ENCODE results near the gene SLC38A10.

SLC38A10 gene

GRCh38 chr17:81279278-81280275 lies 15.5 kb downstream of the SLC38A10 start:
- Histone ChIP-seq H2AFZ (ENCODE audit: insufficient read depth, low read length, poor library complexity) (no peak overlapping the region), H3K23ac (ENCODE audit: low read length) (no peak overlapping the region), H3K4me3 (ENCODE audit: low read depth, low read length) (no peak overlapping the region), H3K36me3 (ENCODE audit: control insufficient read depth in 1 of 2, insufficient read depth in 2 of 2, low read length in 2 of 2) (peaks cover 72 to 74% of the 10 kb centered on the region in 2 experiments), H3K9ac (ENCODE audit: low read length) (no peak overlapping the region), H2BK120ac (ENCODE audit: insufficient read depth, low read length, poor library complexity) (no peak overlapping the region), H3K14ac (ENCODE audit: low read length) (no peak overlapping the region), H4K12ac (ENCODE audit: low read depth, low read length) (no peak overlapping the region), H2BK5ac (ENCODE audit: low read depth, low read length, poor library complexity) (no peak overlapping the region), H4K91ac (ENCODE audit: low read depth, low read length) (no peak overlapping the region), H3K27ac (ENCODE audit: low read depth, low read length) (no peak overlapping the region), H3K9me3 (ENCODE audit: insufficient read depth, low read depth, low read length) (no peaks in the 10 kb centered on the region), H3K79me2 (ENCODE audit: control insufficient read depth, insufficient read depth, low read length, poor library complexity) (no peaks in the 10 kb centered on the region), H3K4me2 (ENCODE audit: low read length) (no peak overlapping the region), H3K4ac (ENCODE audit: low read depth, low read length) (no peak overlapping the region), H3K27me3 (ENCODE audit: insufficient read depth, low read length) (no peaks in the 10 kb centered on the region), H4K8ac (ENCODE audit: low read depth, low read length) (no peak overlapping the region), H3K4me1 (ENCODE audit: control insufficient read depth in 1 of 2, insufficient read depth in 2 of 2, low read length in 2 of 2) (no peaks in the 10 kb centered on the region), H3K18ac (ENCODE audit: low read length) (no peak overlapping the region), H2BK12ac (ENCODE audit: low read length) (no peak overlapping the region), H3K79me1 (ENCODE audit: low read length) (no peaks in the 10 kb centered on the region), H2AK5ac (ENCODE audit: low read length) (no peak overlapping the region)
- DNase-seq = no peak
- no CpG with 5 or more reads among the region's 50 CpGs for WGBS (ENCODE audit: extremely low coverage, insufficient coverage, insufficient read length)

DNA sequence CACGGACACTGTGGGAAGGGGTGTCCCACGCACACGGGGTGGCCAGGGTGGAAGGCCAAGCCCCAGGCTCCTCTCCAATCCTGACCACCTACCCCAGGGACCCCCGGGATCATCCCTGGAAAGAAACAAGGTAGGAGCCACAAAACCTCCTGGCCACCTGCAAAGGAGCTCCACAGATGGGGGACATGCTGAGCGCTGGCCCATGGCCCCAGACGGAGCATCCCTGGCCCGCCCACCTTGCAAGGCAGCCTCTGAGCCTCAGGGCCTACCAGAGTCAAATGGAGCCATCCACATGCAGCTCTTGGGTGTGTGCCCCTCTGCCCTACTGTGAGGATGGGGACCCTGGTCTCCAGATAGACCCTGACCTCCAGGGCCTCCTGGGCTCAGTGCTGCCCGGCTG lies 16.3 kb downstream of the SLC38A10 start:
- Histone ChIP-seq H3K9ac (ENCODE audit: low read length) (no peak overlapping the region), H3K27ac (ENCODE audit: low read depth, low read length) (no peak overlapping the region), H2BK5ac (ENCODE audit: low read depth, low read length, poor library complexity) (no peak overlapping the region), H4K91ac (ENCODE audit: low read depth, low read length) (no peak overlapping the region), H2BK120ac (ENCODE audit: insufficient read depth, low read length, poor library complexity) (no peak overlapping the region), H3K18ac (ENCODE audit: low read length) (no peak overlapping the region), H3K36me3 (ENCODE audit: control insufficient read depth in 1 of 2, insufficient read depth in 2 of 2, low read length in 2 of 2) (peaks cover 79 to 81% of the 10 kb centered on the region in 2 experiments), H4K12ac (ENCODE audit: low read depth, low read length) (no peak overlapping the region), H3K79me1 (ENCODE audit: low read length) (no peaks in the 10 kb centered on the region), H3K4me3 (ENCODE audit: low read depth, low read length) (no peak overlapping the region), H2AFZ (ENCODE audit: insufficient read depth, low read length, poor library complexity) (no peak overlapping the region), H3K4me1 (ENCODE audit: control insufficient read depth in 1 of 2, insufficient read depth in 2 of 2, low read length in 2 of 2) (no peaks in the 10 kb centered on the region), H2BK12ac (ENCODE audit: low read length) (no peak overlapping the region), H3K4ac (ENCODE audit: low read depth, low read length) (no peak overlapping the region), H2AK5ac (ENCODE audit: low read length) (no peak overlapping the region), H3K14ac (ENCODE audit: low read length) (no peak overlapping the region), H4K8ac (ENCODE audit: low read depth, low read length) (no peak overlapping the region), H3K27me3 (ENCODE audit: insufficient read depth, low read length) (no peaks in the 10 kb centered on the region), H3K23ac (ENCODE audit: low read length) (no peak overlapping the region), H3K4me2 (ENCODE audit: low read length) (no peak overlapping the region), H3K79me2 (ENCODE audit: control insufficient read depth, insufficient read depth, low read length, poor library complexity) (no peaks in the 10 kb centered on the region), H3K9me3 (ENCODE audit: insufficient read depth, low read depth, low read length) (no peaks in the 10 kb centered on the region)
- no CpG with 5 or more reads among the region's 8 CpGs for WGBS (ENCODE audit: extremely low coverage, insufficient coverage, insufficient read length)
- DNase-seq = no peak

GRCh38 chr17:81277946-81278693 lies 17.0 kb downstream of the SLC38A10 start:
- no peaks in the 10 kb centered on the region for H3K79me1 ChIP-seq (ENCODE audit: low read length)
- no peaks in the 10 kb centered on the region for H3K79me2 ChIP-seq (ENCODE audit: control insufficient read depth, insufficient read depth, low read length, poor library complexity)
- H3K27me3 ChIP-seq (ENCODE audit: insufficient read depth, low read length) = no peaks in the 10 kb centered on the region
- no peak overlapping the region for H3K23ac ChIP-seq (ENCODE audit: low read length)
- no peak overlapping the region for H2AFZ ChIP-seq (ENCODE audit: insufficient read depth, low read length, poor library complexity)
- H3K14ac ChIP-seq (ENCODE audit: low read length) = no peak overlapping the region
- H3K4me2 ChIP-seq (ENCODE audit: low read length) = no peak overlapping the region
- H4K91ac ChIP-seq (ENCODE audit: low read depth, low read length) = no peak overlapping the region
- no peak overlapping the region for H4K8ac ChIP-seq (ENCODE audit: low read depth, low read length)
- H3K9ac ChIP-seq (ENCODE audit: low read length) = no peak overlapping the region
- H4K12ac ChIP-seq (ENCODE audit: low read depth, low read length) = no peak overlapping the region
- no peaks in the 10 kb centered on the region for H3K4me1 ChIP-seq (ENCODE audit: control insufficient read depth in 1 of 2, insufficient read depth in 2 of 2, low read length in 2 of 2)
- no peak overlapping the region for H2BK120ac ChIP-seq (ENCODE audit: insufficient read depth, low read length, poor library complexity)
- peaks cover 81 to 85% of the 10 kb centered on the region in 2 experiments for H3K36me3 ChIP-seq (ENCODE audit: control insufficient read depth in 1 of 2, insufficient read depth in 2 of 2, low read length in 2 of 2)
- H3K9me3 ChIP-seq (ENCODE audit: insufficient read depth, low read depth, low read length) = no peaks in the 10 kb centered on the region
- H3K18ac ChIP-seq (ENCODE audit: low read length) = no peak overlapping the region
- no CpG with 5 or more reads among the region's 20 CpGs for WGBS (ENCODE audit: extremely low coverage, insufficient coverage, insufficient read length)
- H3K4me3 ChIP-seq (ENCODE audit: low read depth, low read length) = no peak overlapping the region
- no peak overlapping the region for H2AK5ac ChIP-seq (ENCODE audit: low read length)
- no peak overlapping the region for H3K27ac ChIP-seq (ENCODE audit: low read depth, low read length)
- H2BK12ac ChIP-seq (ENCODE audit: low read length) = no peak overlapping the region
- H2BK5ac ChIP-seq (ENCODE audit: low read depth, low read length, poor library complexity) = no peak overlapping the region
- no peak for DNase-seq
- no peak overlapping the region for H3K4ac ChIP-seq (ENCODE audit: low read depth, low read length)

DNA sequence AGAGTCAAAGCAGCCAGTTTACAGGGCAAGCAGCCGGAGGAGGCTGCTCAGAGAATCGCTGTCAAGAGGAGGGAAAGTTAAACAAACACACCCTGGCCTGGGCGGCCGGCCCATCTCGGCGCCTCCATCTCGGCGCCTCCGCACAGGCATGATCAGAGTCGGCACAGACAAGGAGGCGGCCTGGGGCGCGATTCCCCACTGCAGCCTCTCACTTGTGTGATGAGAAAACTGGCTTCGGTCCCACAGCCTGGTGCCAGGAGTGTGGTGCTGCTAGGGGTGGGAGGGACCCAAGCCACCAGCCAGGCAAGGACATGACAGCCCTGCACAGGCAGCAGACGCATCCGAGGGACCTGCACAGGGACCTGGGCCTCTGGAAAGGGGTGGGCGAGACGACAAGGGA lies 17.7 kb downstream of the SLC38A10 start:
- DNase-seq = no peak
- Histone ChIP-seq H3K18ac (ENCODE audit: low read length) (no peak overlapping the region), H3K23ac (ENCODE audit: low read length) (no peak overlapping the region), H4K12ac (ENCODE audit: low read depth, low read length) (no peak overlapping the region), H3K4me3 (ENCODE audit: low read depth, low read length) (no peak overlapping the region), H2BK120ac (ENCODE audit: insufficient read depth, low read length, poor library complexity) (no peak overlapping the region), H3K4me1 (ENCODE audit: control insufficient read depth in 1 of 2, insufficient read depth in 2 of 2, low read length in 2 of 2) (no peaks in the 10 kb centered on the region), H3K9me3 (ENCODE audit: insufficient read depth, low read depth, low read length) (no peaks in the 10 kb centered on the region), H2AK5ac (ENCODE audit: low read length) (no peak overlapping the region), H3K27ac (ENCODE audit: low read depth, low read length) (no peak overlapping the region), H2BK5ac (ENCODE audit: low read depth, low read length, poor library complexity) (no peak overlapping the region), H4K8ac (ENCODE audit: low read depth, low read length) (no peak overlapping the region), H3K27me3 (ENCODE audit: insufficient read depth, low read length) (no peaks in the 10 kb centered on the region), H3K14ac (ENCODE audit: low read length) (no peak overlapping the region), H3K4me2 (ENCODE audit: low read length) (no peak overlapping the region), H4K91ac (ENCODE audit: low read depth, low read length) (no peak overlapping the region), H2BK12ac (ENCODE audit: low read length) (no peak overlapping the region), H3K79me2 (ENCODE audit: control insufficient read depth, insufficient read depth, low read length, poor library complexity) (no peaks in the 10 kb centered on the region), H3K79me1 (ENCODE audit: low read length) (no peaks in the 10 kb centered on the region), H3K9ac (ENCODE audit: low read length) (no peak overlapping the region), H2AFZ (ENCODE audit: insufficient read depth, low read length, poor library complexity) (no peak overlapping the region), H3K36me3 (ENCODE audit: control insufficient read depth in 1 of 2, insufficient read depth in 2 of 2, low read length in 2 of 2) (peaks cover 82 to 84% of the 10 kb centered on the region in 2 experiments), H3K4ac (ENCODE audit: low read depth, low read length) (no peak overlapping the region)
- no CpG with 5 or more reads among the region's 18 CpGs for WGBS (ENCODE audit: extremely low coverage, insufficient coverage, insufficient read length)
